Measurements from ENCODE around the gene ANTKMT.

Gene ANTKMT

GRCh38 chr16:756428-756827 is 35.5 kb downstream of the ANTKMT start:
- no peak overlapping the region for H3K27ac Mint-ChIP-seq
- DNase-seq (ENCODE audit: low spot score in 2 of 2) (no peak), ATAC-seq (ENCODE audit: low read depth) (no peak)
- peaks cover 2% of the 10 kb centered on the region for H3K4me1 Mint-ChIP-seq
- H3K9me3 Mint-ChIP-seq: peaks cover 2% of the 10 kb centered on the region
- peaks cover 10% of the 10 kb centered on the region for H3K27me3 Mint-ChIP-seq
- H3K4me3 Mint-ChIP-seq: no peak overlapping the region
- peaks cover 2% of the 10 kb centered on the region for H3K36me3 Mint-ChIP-seq

GRCh38 chr16:759110-759910 is 38.4 kb downstream of the ANTKMT start:
- H3K27me3 Mint-ChIP-seq: peaks cover 16% of the 10 kb centered on the region
- peaks cover 2% of the 10 kb centered on the region for H3K36me3 Mint-ChIP-seq
- no peak overlapping the region for H3K4me3 Mint-ChIP-seq
- ATAC-seq (ENCODE audit: low read depth) (no peak), DNase-seq (ENCODE audit: low spot score in 2 of 2) (no peak)
- peaks cover 2% of the 10 kb centered on the region for H3K4me1 Mint-ChIP-seq
- H3K27ac Mint-ChIP-seq: no peak overlapping the region
- peaks cover 2% of the 10 kb centered on the region for H3K9me3 Mint-ChIP-seq

GRCh38 chr16:760065-760464 is 39.1 kb downstream of the ANTKMT start:
- H3K4me3 Mint-ChIP-seq: no peak overlapping the region
- no peaks in the 10 kb centered on the region for H3K4me1 Mint-ChIP-seq
- ATAC-seq (ENCODE audit: low read depth): no peak
- H3K27ac Mint-ChIP-seq: no peak overlapping the region
- H3K9me3 Mint-ChIP-seq: peaks cover 2% of the 10 kb centered on the region
- peaks cover 16% of the 10 kb centered on the region for H3K27me3 Mint-ChIP-seq
- DNase-seq (ENCODE audit: low spot score in 2 of 2): no peak
- H3K36me3 Mint-ChIP-seq: peaks cover 2% of the 10 kb centered on the region

GRCh38 chr16:760545-761343 is 39.8 kb downstream of the ANTKMT start, which contains the start of gene MSLN:
Gene MSLN, plus strand, starts transcription at chr16:760734. Its CDS starts 1,947 bp downstream, at chr16:762681.
- H3K36me3 Mint-ChIP-seq: peaks cover 2% of the 10 kb centered on the region
- H3K27me3 Mint-ChIP-seq: peaks cover 16% of the 10 kb centered on the region
- peaks cover 2% of the 10 kb centered on the region for H3K9me3 Mint-ChIP-seq
- no peaks in the 10 kb centered on the region for H3K4me1 Mint-ChIP-seq
- DNase-seq (ENCODE audit: low spot score in 2 of 2): no peak
- H3K4me3 Mint-ChIP-seq: no peak within 1 kb of the TSS
- ATAC-seq (ENCODE audit: low read depth): no peak
- no peak within 1 kb of the TSS for H3K27ac Mint-ChIP-seq

GRCh38 chr16:761625-762513 is 40.9 kb downstream of the ANTKMT start:
- Mint-ChIP-seq H3K36me3 (no peaks in the 10 kb centered on the region), H3K27ac (no peak overlapping the region), H3K4me1 (no peaks in the 10 kb centered on the region), H3K27me3 (peaks cover 13% of the 10 kb centered on the region), H3K4me3 (no peak overlapping the region), H3K9me3 (no peaks in the 10 kb centered on the region)
- no peak for DNase-seq (ENCODE audit: low spot score in 2 of 2)
- ATAC-seq (ENCODE audit: low read depth): no peak

GRCh38 chr16:762595-763268 is 41.8 kb downstream of the ANTKMT start:
- Mint-ChIP-seq H3K27ac (no peak overlapping the region), H3K36me3 (no peaks in the 10 kb centered on the region), H3K27me3 (peaks cover 11% of the 10 kb centered on the region), H3K4me3 (no peak overlapping the region), H3K9me3 (no peaks in the 10 kb centered on the region), H3K4me1 (no peaks in the 10 kb centered on the region)
- DNase-seq (ENCODE audit: low spot score in 2 of 2) (no peak), ATAC-seq (ENCODE audit: low read depth) (no peak)

GRCh38 chr16:763369-764183 is 42.6 kb downstream of the ANTKMT start:
- Mint-ChIP-seq H3K27ac (no peak overlapping the region), H3K4me1 (no peaks in the 10 kb centered on the region), H3K27me3 (peaks cover 9% of the 10 kb centered on the region)

GRCh38 chr16:764184-764750 is 43.3 kb downstream of the ANTKMT start:
- ATAC-seq (ENCODE audit: low read depth) (no peak), DNase-seq (ENCODE audit: low spot score in 2 of 2) (no peak)
- H3K9me3 Mint-ChIP-seq: no peaks in the 10 kb centered on the region
- H3K27me3 Mint-ChIP-seq: peaks cover 9% of the 10 kb centered on the region
- no peaks in the 10 kb centered on the region for H3K36me3 Mint-ChIP-seq
- no peak overlapping the region for H3K27ac Mint-ChIP-seq
- H3K4me3 Mint-ChIP-seq: no peak overlapping the region
- H3K4me1 Mint-ChIP-seq: no peaks in the 10 kb centered on the region

More at GRCh38 chr16:763369-764183, 42.6 kb downstream of the ANTKMT start:
- ATAC-seq (ENCODE audit: low read depth): no peak
- no peak for DNase-seq (ENCODE audit: low spot score in 2 of 2)
- no peaks in the 10 kb centered on the region for H3K9me3 Mint-ChIP-seq
- H3K4me3 Mint-ChIP-seq: no peak overlapping the region
- no peaks in the 10 kb centered on the region for H3K36me3 Mint-ChIP-seq

- Mint-ChIP-seq H3K9me3 (no peaks in the 10 kb centered on the region), H3K27ac (no peak overlapping the region), H3K4me3 (no peak overlapping the region), H3K27me3 (peaks cover 11% of the 10 kb centered on the region), H3K4me1 (no peaks in the 10 kb centered on the region), H3K36me3 (no peaks in the 10 kb centered on the region)
- ATAC-seq (ENCODE audit: low read depth) (no peak), DNase-seq (ENCODE audit: low spot score in 2 of 2) (no peak)
These were observed 44.0 kb downstream of the ANTKMT start for GRCh38 chr16:764848-765487.

GRCh38 chr16:765488-765865 is 44.5 kb downstream of the ANTKMT start:
- Mint-ChIP-seq H3K4me1 (no peaks in the 10 kb centered on the region), H3K36me3 (no peaks in the 10 kb centered on the region), H3K27me3 (peaks cover 11% of the 10 kb centered on the region), H3K9me3 (no peaks in the 10 kb centered on the region), H3K4me3 (no peak overlapping the region), H3K27ac (no peak overlapping the region)
- ATAC-seq (ENCODE audit: low read depth) (no peak), DNase-seq (ENCODE audit: low spot score in 2 of 2) (no peak)

- Mint-ChIP-seq H3K27me3 (peaks cover 9% of the 10 kb centered on the region), H3K4me1 (no peaks in the 10 kb centered on the region), H3K27ac (no peak overlapping the region), H3K4me3 (no peak overlapping the region), H3K9me3 (no peaks in the 10 kb centered on the region), H3K36me3 (no peaks in the 10 kb centered on the region)
- ATAC-seq (ENCODE audit: low read depth) (no peak), DNase-seq (ENCODE audit: low spot score in 2 of 2) (no peak)
These were observed 45.3 kb downstream of the ANTKMT start for GRCh38 chr16:766008-766819.

Measured in memory B cell (primary cell).